Medulla oblongata (tissue), 1 donor: ENCODE results near the gene FILIP1L.

Source experiments
- DNase-seq: peaks from one replicate; pipeline ENCODE4 v3.0.0-alpha.2; 2015; ENCODE audit errors: extremely low spot score

FILIP1L gene

GRCh38 chr3:100009276-100010086 is 104.8 kb downstream of the FILIP1L start:
- no peak for DNase-seq

GRCh38 chr3:100008081-100008698 is 106.1 kb downstream of the FILIP1L start:
- no peak for DNase-seq

DNA sequence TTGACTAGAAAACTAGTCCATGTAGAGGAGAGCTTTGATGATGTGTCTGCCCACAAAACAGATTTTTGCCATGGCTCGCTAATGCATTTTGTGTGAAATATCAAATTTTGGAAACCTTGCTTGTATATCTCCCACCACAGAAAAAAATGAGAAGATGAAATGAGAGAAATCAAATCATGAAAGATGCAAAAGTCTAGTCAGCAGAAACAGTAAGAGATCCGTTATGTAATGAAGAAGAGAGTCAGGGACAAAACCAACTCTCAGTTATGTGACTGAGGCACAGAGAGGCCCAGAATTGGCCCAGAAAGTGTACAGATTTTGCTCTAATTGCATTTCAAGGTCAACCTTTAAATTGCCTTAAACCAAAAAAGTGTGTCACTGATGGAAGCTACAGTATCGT is 107.0 kb downstream of the FILIP1L start:
- no peak for DNase-seq

GRCh38 chr3:100006570-100007271 is 107.6 kb downstream of the FILIP1L start:
- DNase-seq: no peak

- DNase-seq: no peak
Observed at GRCh38 chr3:100005665-100006393, 108.5 kb downstream of the FILIP1L start.

DNA sequence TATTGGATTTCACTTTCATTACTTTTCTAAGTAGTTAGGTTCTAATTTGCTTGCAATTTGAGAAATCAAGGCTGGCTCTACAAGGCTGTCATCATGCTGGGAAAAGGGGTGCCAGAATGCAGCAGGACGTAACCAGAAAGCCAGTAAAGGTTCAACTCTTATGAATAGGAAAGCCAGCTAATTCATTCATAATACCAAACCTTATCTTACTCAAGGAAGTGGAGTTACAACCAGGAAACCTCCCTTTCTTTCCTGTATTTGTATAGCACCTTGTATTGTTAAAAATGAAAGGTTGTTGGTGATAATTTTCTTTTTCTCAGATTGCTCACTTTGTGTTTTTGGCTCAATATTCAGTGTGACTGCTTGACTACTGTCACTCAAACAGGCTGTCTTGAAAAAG is 109.4 kb downstream of the FILIP1L start:
- DNase-seq: no peak

DNA sequence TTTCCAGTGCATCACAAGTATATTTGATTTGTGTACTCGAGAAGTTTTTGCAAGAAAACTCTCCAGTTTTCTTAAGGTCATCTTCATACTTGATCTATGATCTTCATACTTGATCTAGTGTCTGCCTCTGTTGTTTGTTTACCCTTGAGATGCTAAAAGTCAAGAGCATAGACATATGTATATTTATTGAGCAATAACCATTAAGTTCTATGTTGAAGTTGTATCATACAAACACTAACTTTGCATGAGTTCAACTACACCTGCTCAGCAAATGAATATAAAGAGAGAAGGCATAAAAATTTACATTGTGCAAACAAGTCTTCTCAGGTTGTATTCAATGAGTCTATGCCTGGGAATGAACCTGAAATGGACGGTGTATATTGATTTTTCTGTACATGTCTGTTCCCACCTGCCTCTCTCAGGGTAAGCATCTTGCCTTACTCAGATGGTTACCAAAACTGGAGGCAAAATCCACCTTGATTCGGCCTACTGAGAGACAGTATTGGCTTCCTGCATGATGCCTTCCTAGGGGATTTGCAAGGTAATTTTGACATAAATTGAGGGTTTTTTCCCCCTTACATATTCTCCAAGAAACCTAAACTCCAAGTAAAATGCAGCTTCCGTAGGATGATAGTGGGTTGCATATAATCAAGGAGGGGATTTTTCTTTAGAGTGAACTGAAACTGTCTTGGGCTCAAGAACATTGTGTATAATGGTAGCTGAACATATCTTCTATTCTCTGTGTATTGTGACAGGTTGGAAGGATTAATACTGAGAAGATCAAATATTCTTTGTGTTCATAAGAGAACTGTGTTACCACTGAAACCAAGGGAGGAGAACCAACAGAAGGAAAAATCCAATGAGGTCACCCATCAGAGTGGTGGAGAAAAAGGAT is 110.4 kb downstream of the FILIP1L start:
- no peak for DNase-seq

DNA sequence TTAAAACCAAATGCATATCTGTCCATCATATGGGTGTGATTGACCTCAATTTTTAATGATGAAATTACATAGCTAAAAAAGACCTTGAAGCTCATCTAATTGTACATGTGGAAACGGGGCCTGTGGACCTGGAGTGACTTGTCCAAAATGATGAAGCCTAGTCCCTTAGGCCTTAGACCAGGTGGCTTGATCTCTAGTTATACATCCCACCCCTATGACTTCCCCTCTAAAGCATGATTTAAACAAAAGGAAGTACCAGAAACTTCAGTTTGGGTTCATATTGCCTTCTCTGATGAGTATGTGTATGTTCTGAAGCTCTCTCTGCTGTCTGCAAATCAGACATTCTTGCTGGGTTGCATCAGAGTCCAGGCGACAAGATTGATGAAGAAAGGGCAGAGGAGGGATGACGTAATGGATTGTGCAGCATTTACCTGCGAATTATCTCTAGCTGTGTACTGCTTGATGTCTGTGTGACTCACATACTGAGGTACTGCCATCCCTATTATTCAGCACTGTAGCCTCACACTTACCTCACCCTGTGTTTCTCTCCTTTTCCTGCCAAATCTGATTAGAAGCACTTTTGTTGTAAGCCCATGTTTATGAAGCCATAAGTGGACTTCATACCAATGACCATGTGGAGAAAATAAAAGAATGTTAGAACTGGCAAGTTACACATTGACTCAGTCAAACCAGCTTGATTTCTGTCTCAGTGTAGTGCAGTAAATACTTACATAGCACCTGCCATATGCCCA is 111.5 kb downstream of the FILIP1L start:
- no peak for DNase-seq

DNA sequence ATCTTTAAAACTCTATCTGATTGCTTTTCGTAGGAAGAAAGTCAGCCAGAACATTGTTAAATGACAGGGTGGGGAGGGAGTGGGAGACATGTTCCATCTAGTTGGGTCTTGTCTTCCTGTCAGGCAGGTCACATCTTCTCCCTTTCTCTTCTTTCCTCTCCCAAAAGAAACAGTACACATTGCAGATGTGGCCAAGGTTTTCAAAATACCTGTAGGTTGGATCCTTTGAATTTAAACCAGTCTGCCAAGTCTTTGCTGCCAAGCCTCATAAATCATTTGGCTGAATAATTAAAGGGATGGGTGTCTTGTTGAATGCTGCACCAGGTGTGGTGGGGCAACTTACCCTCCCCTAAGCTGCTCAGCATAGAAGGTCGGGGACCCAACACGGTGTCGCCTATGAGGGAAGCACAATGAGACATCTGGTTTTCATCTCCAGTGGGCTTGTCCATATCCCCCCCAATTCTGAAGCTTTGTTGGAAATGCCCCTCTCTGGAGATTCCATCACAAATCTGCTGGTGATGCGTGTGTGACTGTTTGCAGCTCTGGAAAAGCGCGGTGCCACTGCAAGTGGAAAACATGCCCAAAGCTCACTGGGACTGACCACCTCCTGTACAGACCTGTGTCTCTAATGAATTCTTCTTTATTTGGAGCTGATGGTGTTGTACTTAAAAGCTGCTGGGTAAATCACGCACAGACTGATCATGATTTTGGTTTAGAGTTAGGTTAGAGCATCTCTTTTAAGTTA is 112.6 kb downstream of the FILIP1L start:
- DNase-seq: no peak

- no peak for DNase-seq
Observed at GRCh38 chr3:100001083-100001482, 113.2 kb downstream of the FILIP1L start.

GRCh38 chr3:99999536-99999935 is 114.8 kb downstream of the FILIP1L start:
- no peak for DNase-seq

DNA sequence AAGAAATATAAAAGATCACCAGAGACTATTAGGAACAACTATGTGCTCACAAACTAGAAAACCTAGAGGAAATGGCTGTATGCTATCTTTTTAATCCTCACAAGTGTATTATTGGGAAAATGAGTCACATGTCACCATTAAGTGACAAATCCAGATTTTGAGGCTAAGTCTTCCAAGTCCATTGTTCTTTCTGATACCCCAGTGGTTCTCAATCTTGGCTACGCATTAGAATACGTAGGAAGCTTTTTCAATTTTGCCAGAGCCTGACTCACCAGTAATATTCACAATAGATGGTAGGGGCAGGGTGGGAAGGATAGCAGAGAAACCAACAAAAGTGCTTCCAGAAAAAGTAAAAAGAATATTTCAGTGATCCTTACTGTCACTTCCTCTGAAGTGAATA is 117.0 kb downstream of the FILIP1L start:
- DNase-seq: no peak

DNA sequence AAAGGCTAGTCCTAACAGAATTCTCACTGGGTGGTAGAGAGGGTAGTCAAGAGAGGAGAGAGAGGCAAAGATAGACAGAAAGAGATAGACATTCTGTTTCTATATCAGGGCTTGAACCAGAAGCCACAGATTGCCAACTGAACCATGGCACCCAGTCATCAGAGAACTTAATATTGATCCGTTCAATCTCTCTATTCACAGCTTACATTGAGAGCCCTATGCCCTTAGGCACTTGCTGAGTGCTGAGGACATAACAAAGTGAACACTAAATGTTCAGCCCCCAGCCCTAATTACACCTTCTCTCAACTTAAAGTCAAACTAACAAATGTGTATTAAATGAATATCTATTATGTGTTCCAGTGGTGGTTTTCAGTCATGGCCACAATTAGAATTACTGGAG is 124.1 kb downstream of the FILIP1L start:
- DNase-seq: no peak

- no peak for DNase-seq
Observed at GRCh38 chr3:99984668-99985067, 129.6 kb downstream of the FILIP1L start.

DNA sequence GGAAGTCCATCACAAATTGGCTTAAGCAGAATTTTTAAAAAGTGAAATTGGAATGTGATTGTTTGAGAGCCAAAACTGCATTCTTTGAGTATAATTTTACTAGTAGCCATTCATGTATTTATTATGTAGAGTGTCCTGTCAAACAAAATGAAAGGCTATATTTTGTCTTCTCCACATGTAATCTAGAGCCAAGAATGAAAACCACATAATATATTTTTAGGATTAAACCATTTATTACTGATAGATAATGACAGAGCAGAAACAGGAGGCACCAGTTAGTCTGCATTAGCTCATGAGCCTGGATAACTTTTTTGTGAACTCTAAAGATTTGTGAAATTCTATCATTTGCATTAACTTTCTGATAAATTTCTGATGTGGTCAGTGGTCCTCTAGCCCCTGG is 130.2 kb downstream of the FILIP1L start:
- no peak for DNase-seq

GRCh38 chr3:99982650-99983049 is 131.7 kb downstream of the FILIP1L start:
- DNase-seq: no peak

DNA sequence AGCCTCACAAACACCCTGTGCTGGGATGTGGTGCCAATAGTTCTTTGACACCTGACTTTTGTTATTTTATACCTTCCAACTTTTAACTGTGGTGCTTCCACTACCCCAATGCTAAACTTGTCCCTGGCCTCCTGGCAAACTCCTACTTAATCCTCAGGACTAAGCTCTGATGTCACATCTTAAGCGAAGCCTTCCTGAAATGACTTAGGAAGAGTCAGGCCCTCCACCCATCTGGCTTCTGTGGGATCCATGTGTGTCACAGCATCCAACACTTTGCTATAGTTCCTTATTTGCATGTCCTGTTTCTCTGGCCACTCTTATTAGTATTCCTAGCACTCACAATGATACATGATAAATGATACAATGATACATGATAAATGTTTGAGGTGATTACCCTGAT is 133.2 kb downstream of the FILIP1L start:
- no peak for DNase-seq

DNA sequence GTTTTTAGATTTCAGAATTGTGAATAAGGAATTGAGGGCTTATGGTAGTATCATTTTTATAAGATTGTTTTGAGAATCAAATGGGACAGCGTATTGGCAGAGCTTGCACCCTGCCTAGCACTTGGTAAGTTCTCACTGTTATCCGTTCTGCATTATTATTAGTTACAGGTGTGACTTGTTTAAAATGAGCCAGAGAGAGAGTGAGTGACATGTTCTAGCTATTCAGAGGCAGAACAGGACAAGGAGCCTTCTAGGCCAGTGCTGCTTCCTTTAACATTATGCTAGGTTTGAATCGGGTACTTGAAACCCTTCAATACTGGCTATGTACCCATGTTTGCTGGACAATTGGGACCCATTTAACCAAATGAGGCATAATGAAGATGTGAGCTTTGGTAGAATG is 133.7 kb downstream of the FILIP1L start:
- DNase-seq: no peak

DNA sequence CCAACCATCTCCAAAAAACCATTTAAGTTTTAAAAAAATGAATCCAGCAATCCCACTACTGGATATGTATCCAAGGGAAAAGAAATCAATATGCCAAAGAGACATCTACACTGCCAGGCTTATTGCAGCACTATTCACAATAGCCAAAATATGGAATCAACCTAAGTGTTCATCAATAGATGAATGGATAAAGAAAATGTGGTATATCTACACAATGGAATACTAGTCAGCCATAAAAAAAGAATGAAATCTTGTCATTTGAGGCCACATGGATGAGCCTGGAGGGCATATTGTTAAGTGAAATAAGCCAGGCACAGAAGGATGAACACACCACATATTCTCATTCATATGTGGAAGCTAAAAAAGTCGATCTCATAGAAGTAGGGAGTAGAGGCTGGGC is 136.1 kb downstream of the FILIP1L start:
- DNase-seq: no peak

- DNase-seq: no peak
Observed at GRCh38 chr3:99976584-99976983, 137.7 kb downstream of the FILIP1L start.
